ENCODE measurements around the gene NLRX1. TPM values are rescaled to one million over a fixed set of nuclear protein-coding genes. Genes with fewer than 3 reads are reported as not detected.

Gene NLRX1
- total RNA-seq, 1 experiment from 2014 or later: 7.2 TPM

DNA sequence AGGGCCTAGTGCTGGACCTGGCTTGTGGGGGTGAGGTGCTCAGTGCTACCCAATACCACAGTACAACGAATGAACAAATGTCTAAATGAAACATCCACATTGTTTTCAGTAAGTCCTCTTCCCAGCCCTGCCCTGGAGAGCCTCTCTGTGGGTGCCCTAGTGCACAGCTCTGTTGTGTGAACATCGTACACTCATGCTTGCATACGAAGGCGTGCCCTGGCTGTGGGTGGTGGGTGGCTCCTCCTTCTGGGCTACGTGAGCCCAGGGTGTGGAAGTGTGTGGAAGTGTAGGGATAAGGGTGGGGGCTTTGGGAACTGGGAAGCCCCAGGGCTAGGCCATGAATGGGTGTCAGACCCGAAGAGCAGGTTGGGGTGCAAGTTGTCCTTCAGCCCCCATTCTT is 592 bp upstream of the NLRX1 start:
- CTCF ChIA-PET: interaction anchor here (2.0 kb wide), 1 partner anchor 66 kb away, joined by 9 read pairs; the partner anchor contains the start of gene DPAGT1
- H3K27ac Mint-ChIP-seq (ENCODE audit: unreplicated experiment): no peak overlapping the region
- no peak for DNase-seq
- H3K9me3 ChIP-seq: no peaks in the 10 kb centered on the region
- POLR2A ChIA-PET: no interaction called here
- no peak overlapping the region for H3K4me3 ChIP-seq (ENCODE audit: low read depth, low read length)
- no peaks in the 10 kb centered on the region for H3K27me3 Mint-ChIP-seq (ENCODE audit: insufficient read depth, unreplicated experiment)
- no peaks in the 10 kb centered on the region for H3K4me1 Mint-ChIP-seq (ENCODE audit: low read depth, unreplicated experiment)
- no peaks in the 10 kb centered on the region for H3K36me3 Mint-ChIP-seq (ENCODE audit: insufficient read depth, unreplicated experiment)
- peak overlapping the region; percentile 39 for H3K4me3 Mint-ChIP-seq (ENCODE audit: unreplicated experiment)
- TF ChIP-seq, protein P1, sequence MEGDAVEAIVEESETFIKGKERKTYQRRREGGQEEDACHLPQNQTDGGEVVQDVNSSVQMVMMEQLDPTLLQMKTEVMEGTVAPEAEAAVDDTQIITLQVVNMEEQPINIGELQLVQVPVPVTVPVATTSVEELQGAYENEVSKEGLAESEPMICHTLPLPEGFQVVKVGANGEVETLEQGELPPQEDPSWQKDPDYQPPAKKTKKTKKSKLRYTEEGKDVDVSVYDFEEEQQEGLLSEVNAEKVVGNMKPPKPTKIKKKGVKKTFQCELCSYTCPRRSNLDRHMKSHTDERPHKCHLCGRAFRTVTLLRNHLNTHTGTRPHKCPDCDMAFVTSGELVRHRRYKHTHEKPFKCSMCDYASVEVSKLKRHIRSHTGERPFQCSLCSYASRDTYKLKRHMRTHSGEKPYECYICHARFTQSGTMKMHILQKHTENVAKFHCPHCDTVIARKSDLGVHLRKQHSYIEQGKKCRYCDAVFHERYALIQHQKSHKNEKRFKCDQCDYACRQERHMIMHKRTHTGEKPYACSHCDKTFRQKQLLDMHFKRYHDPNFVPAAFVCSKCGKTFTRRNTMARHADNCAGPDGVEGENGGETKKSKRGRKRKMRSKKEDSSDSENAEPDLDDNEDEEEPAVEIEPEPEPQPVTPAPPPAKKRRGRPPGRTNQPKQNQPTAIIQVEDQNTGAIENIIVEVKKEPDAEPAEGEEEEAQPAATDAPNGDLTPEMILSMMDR (IDR thresholded peaks at IDR 0.05; ENCODE audit: insufficient read depth in 1 of 2, low read depth in 1 of 2, low read length in 1 of 2, severe bottlenecking in 1 of 2, unreplicated experiment in 1 of 2): no peak
- peaks cover 4% of the 10 kb centered on the region; the same call in 1 of the 2 replicates for H3K4me1 ChIP-seq
- H3K27me3 ChIP-seq (replicated peaks; ENCODE audit: control insufficient read depth, insufficient read depth, low read length): no peaks in the 10 kb centered on the region
- no peaks in the 10 kb centered on the region for H3K9me3 Mint-ChIP-seq (ENCODE audit: unreplicated experiment)
- intact Hi-C loops (cut with micrococcal nuclease; ENCODE audit: unreplicated experiment): loop anchor here (1.0 kb wide), 1 partner anchor 29 kb away; no protein-coding TSS in a partner anchor
- H3K36me3 ChIP-seq (ENCODE audit: control insufficient read depth, insufficient read depth, low read length): no peaks in the 10 kb centered on the region
- BruUV-seq (replicated peaks): no TSS peak

DNA sequence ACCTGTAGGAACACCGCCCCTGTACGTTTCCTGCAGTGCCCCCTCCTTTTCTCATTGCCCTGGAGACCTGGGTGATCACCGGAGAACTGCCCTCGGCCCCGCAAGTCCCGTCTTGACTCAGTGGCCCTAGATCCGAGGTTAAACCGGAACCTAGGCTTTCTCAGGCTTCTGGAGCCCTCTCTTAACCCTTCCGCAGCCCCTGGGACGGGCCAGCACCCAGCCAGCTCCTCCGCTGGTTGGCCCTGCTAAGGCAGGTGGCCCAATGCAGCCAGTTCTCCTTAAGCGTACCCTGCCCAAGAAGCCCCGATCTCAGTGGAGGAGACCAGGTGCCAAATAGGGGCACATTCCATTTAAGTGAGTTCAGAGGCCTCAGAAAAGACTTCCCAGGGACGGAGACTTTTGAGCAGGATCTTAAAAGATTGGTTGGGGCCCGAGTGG is 776 bp downstream of the NLRX1 start:
- Mint-ChIP-seq H3K27ac (ENCODE audit: unreplicated experiment) (no peak overlapping the region), H3K4me3 (ENCODE audit: unreplicated experiment) (peak overlapping the region; percentile 66), H3K9me3 (ENCODE audit: unreplicated experiment) (no peaks in the 10 kb centered on the region), H3K4me1 (ENCODE audit: low read depth, unreplicated experiment) (no peaks in the 10 kb centered on the region), H3K27me3 (ENCODE audit: insufficient read depth, unreplicated experiment) (no peaks in the 10 kb centered on the region), H3K36me3 (ENCODE audit: insufficient read depth, unreplicated experiment) (no peaks in the 10 kb centered on the region)
- POLR2A ChIA-PET: interaction anchor here (1.2 kb wide), 1 partner anchor 48 kb away, joined by 24 read pairs; the partner anchor contains the start of gene HINFP
- H3K4me3 ChIP-seq (ENCODE audit: low read depth, low read length): peak overlapping the region; percentile 51
- TSS peak; percentile 38 for BruUV-seq (replicated peaks)
- TF ChIP-seq, protein P1 (IDR thresholded peaks at IDR 0.05; ENCODE audit: insufficient read depth in 1 of 2, low read depth in 1 of 2, low read length in 1 of 2, severe bottlenecking in 1 of 2, unreplicated experiment in 1 of 2): no peak
- CTCF ChIA-PET: interaction anchor here (0.6 to 0.8 kb wide), 2 partner anchors 27 to 483 kb away, joined by 3 to 9 read pairs; no protein-coding TSS in a partner anchor
- H3K4me1 ChIP-seq: peaks cover 4% of the 10 kb centered on the region; the same call in 1 of the 2 replicates
- H3K9me3 ChIP-seq: no peaks in the 10 kb centered on the region
- intact Hi-C loops (cut with micrococcal nuclease; ENCODE audit: unreplicated experiment): no loop called here
- no peaks in the 10 kb centered on the region for H3K36me3 ChIP-seq (ENCODE audit: control insufficient read depth, insufficient read depth, low read length)
- no peak for DNase-seq
- no peaks in the 10 kb centered on the region for H3K27me3 ChIP-seq (replicated peaks; ENCODE audit: control insufficient read depth, insufficient read depth, low read length)

GRCh38 chr11:119172513-119172912 is 4.0 kb downstream of the NLRX1 start:
- TF ChIP-seq, protein P1 (IDR thresholded peaks at IDR 0.05; ENCODE audit: insufficient read depth in 1 of 2, low read depth in 1 of 2, low read length in 1 of 2, severe bottlenecking in 1 of 2, unreplicated experiment in 1 of 2): no peak
- POLR2A ChIA-PET: no interaction called here
- intact Hi-C loops (cut with micrococcal nuclease; ENCODE audit: unreplicated experiment): no loop called here

More at GRCh38 chr11:119172513-119172912, 4.0 kb downstream of the NLRX1 start:
- no peaks in the 10 kb centered on the region for H3K9me3 ChIP-seq
- H3K27me3 ChIP-seq (replicated peaks; ENCODE audit: control insufficient read depth, insufficient read depth, low read length): no peaks in the 10 kb centered on the region
- CTCF ChIA-PET: interaction anchor here (0.7 kb wide), 1 partner anchor 24 kb away, joined by 3 read pairs; no protein-coding TSS in a partner anchor
- BruUV-seq (replicated peaks): no TSS peak
- H3K27ac Mint-ChIP-seq (ENCODE audit: unreplicated experiment): no peak overlapping the region
- no peak for DNase-seq
- no peak overlapping the region for H3K4me3 Mint-ChIP-seq (ENCODE audit: unreplicated experiment)
- peaks cover 4% of the 10 kb centered on the region; the same call in 1 of the 2 replicates for H3K4me1 ChIP-seq
- no peaks in the 10 kb centered on the region for H3K36me3 ChIP-seq (ENCODE audit: control insufficient read depth, insufficient read depth, low read length)
- H3K9me3 Mint-ChIP-seq (ENCODE audit: unreplicated experiment): no peaks in the 10 kb centered on the region
- no peaks in the 10 kb centered on the region for H3K36me3 Mint-ChIP-seq (ENCODE audit: insufficient read depth, unreplicated experiment)
- no peak overlapping the region for H3K4me3 ChIP-seq (ENCODE audit: low read depth, low read length)
- H3K27me3 Mint-ChIP-seq (ENCODE audit: insufficient read depth, unreplicated experiment): no peaks in the 10 kb centered on the region
- H3K4me1 Mint-ChIP-seq (ENCODE audit: low read depth, unreplicated experiment): no peaks in the 10 kb centered on the region

Data from Caco-2 (cell line).